ENCODE results near the gene PITPNC1. TPM values are rescaled to one million over a fixed set of nuclear protein-coding genes. Genes with fewer than 3 reads are reported as not detected.

PITPNC1 gene
- total RNA-seq, 1 experiment from 2014 or later = 37.5 TPM

- no peak overlapping the region for H4K91ac ChIP-seq (ENCODE audit: insufficient read length, low read depth, low read length)
- no peak overlapping the region for H2BK20ac ChIP-seq (ENCODE audit: low read depth, low read length, poor library complexity, severe bottlenecking)
- Mint-ChIP-seq H3K27ac (peak overlapping the region in 1 of 3 experiments; percentile 1; a peak in 1 of 7 replicates), H3K36me3 (ENCODE audit: insufficient read depth in 1 of 3, low read depth in 3 of 3) (peaks cover 6 to 27% (median 8%) of the 10 kb centered on the region in 3 experiments; a peak in 6 of 7 replicates), H3K4me1 (peaks cover 2 to 4% of the 10 kb centered on the region in 2 experiments; a peak in 2 of 4 replicates), H3K27me3 (ENCODE audit: low read depth) (no peaks in the 10 kb centered on the region), H3K9me3 (peaks cover 0 to 2% of the 10 kb centered on the region in 2 experiments; a peak in 1 of 5 replicates), H3K4me3 (no peak overlapping the region)
- H2BK120ac ChIP-seq (ENCODE audit: low read depth, low read length, poor library complexity, severe bottlenecking) = no peak overlapping the region
- no peak overlapping the region for H3K18ac ChIP-seq (ENCODE audit: insufficient read length, low read depth, low read length)
- H2AFZ ChIP-seq (ENCODE audit: low read length) = no peak overlapping the region
- H4K8ac ChIP-seq (replicated peaks; ENCODE audit: insufficient read length, low read depth, low read length) = no peak overlapping the region
- H4K20me1 ChIP-seq (ENCODE audit: control insufficient read depth, insufficient read depth, insufficient read length) = no peaks in the 10 kb centered on the region
- no peak overlapping the region for H3K56ac ChIP-seq (ENCODE audit: insufficient read length, low read depth, low read length)
- H3K23ac ChIP-seq (ENCODE audit: insufficient read length, low read depth, low read length) = no peak overlapping the region
- H2AK5ac ChIP-seq (ENCODE audit: insufficient read length, low read length) = no peak overlapping the region
- no peak for DNase-seq
- no peak overlapping the region for H2BK15ac ChIP-seq (ENCODE audit: low read depth, low read length)
- H3K27ac ChIP-seq (ENCODE audit: insufficient read length, low read depth, low read length) = no peak overlapping the region
- H3T11ph ChIP-seq (ENCODE audit: low read length) = no peak overlapping the region
- H3K4me2 ChIP-seq (ENCODE audit: insufficient read depth, insufficient read length, low read length) = no peak overlapping the region
- H3K9ac ChIP-seq (ENCODE audit: extremely low read depth, insufficient read length, low read length) = no peak overlapping the region
- H3K23me2 ChIP-seq (ENCODE audit: insufficient read length, low read depth, low read length, poor library complexity, severe bottlenecking) = no peaks in the 10 kb centered on the region
- H2BK5ac ChIP-seq (ENCODE audit: insufficient read length, low read length) = no peak overlapping the region
- H3K79me1 ChIP-seq (ENCODE audit: insufficient read depth, low read depth, low read length, poor library complexity, severe bottlenecking) = no peaks in the 10 kb centered on the region
- H3K9me3 ChIP-seq (ENCODE audit: control insufficient read depth, low read depth, low read length) = no peaks in the 10 kb centered on the region
- no peak overlapping the region for H4K5ac ChIP-seq (ENCODE audit: insufficient read length, low read depth, low read length)
- H3K4ac ChIP-seq (ENCODE audit: low read depth, low read length) = no peak overlapping the region
- no peaks in the 10 kb centered on the region for H3K27me3 ChIP-seq (ENCODE audit: insufficient read depth, low read length)
- no peak overlapping the region for H3K14ac ChIP-seq (ENCODE audit: insufficient read depth, low read length)
- no peak for TF ChIP-seq CTCF (conservative IDR thresholded peaks at IDR 0.05)
- H2BK12ac ChIP-seq (ENCODE audit: insufficient read length, low read depth, low read length) = no peak overlapping the region
- WGBS (ENCODE audit: extremely low coverage, insufficient read length, low lambda C conversion rate) = no CpG with 5 or more reads among the region's 10 CpGs
- H3K79me2 ChIP-seq (ENCODE audit: insufficient read depth, low read length) = no peaks in the 10 kb centered on the region
- no peaks in the 10 kb centered on the region; the same call in 1 of the 2 replicates for H3K4me1 ChIP-seq (ENCODE audit: insufficient read depth, low read length)
Measured at GRCh38 chr17:67562005-67562404, 184.9 kb downstream of the PITPNC1 start.

All from H9 (cell line).